HL-60 (cell line): ENCODE measurements around the gene TJP3.

Experiments used
- CTCF ChIP-seq: IDR thresholded peaks from one replicate; pipeline ENCODE4 v1.5.1; 2011; ENCODE audit warnings: low read length, control low read depth, inconsistent platforms; ENCODE audit not compliant: insufficient read depth
- GABPA ChIP-seq: IDR thresholded peaks from 2 replicates; pipeline ENCODE4 v1.6.1; 2012; ENCODE audit warnings: low read depth
- POLR2AphosphoS5 ChIP-seq: IDR thresholded peaks from 2 replicates; pipeline ENCODE4 v1.6.1; 2012; ENCODE audit warnings: low read depth
- REST ChIP-seq: IDR thresholded peaks from 2 replicates; pipeline ENCODE4 v1.6.1; 2012; ENCODE audit warnings: low read depth; ENCODE audit not compliant: insufficient replicate concordance
- SPI1 ChIP-seq: IDR thresholded peaks from 2 replicates; pipeline ENCODE4 v1.6.1; 2012; ENCODE audit warnings: low read depth, mild to moderate bottlenecking, borderline replicate concordance

- no peak for TF ChIP-seq CTCF
- TF ChIP-seq POLR2AphosphoS5: no peak
- TF ChIP-seq GABPA: no peak
- TF ChIP-seq REST: no peak
- TF ChIP-seq SPI1: no peak
These were observed 17.4 kb upstream of the TJP3 start for GRCh38 chr19:3690551-3691371.
